ENCODE results near the gene DNAJC30. TPM values are rescaled to one million over a fixed set of nuclear protein-coding genes. Genes with fewer than 3 reads are reported as not detected.
"Not testable (repeated sequence)": the region's sequence is repeated elsewhere in the genome, so short reads cannot be mapped to it uniquely, and the experiment has no call there.

Gene DNAJC30
- 3.9 and 5.5 TPM in 2 replicates for total RNA-seq (2014; rRNA removed)
- polyA plus RNA-seq (2012): 17.3 TPM

- peak; percentile 95 for DNase-seq (ENCODE audit: low read depth)
Observed at GRCh38 chr7:73683056-73683787, at the start of gene DNAJC30, which contains the start of gene BUD23. DNAJC30 (minus strand) TSS chr7:73683453; CDS start chr7:73683423, 30 bp downstream. BUD23 (plus strand) TSS chr7:73683597; CDS start chr7:73683626, 29 bp downstream.

GRCh38 chr7:73732397-73732796 is 49.1 kb upstream of the DNAJC30 start:
- no peak for DNase-seq (ENCODE audit: low read depth)

GRCh38 chr7:73730485-73730884 is 47.2 kb upstream of the DNAJC30 start:
- no peak for DNase-seq (ENCODE audit: low read depth)

GRCh38 chr7:73728551-73728950 is 45.3 kb upstream of the DNAJC30 start:
- DNase-seq (ENCODE audit: low read depth): no peak

GRCh38 chr7:73727952-73728351 is 44.7 kb upstream of the DNAJC30 start:
- no peak for DNase-seq (ENCODE audit: low read depth)

GRCh38 chr7:73726083-73726466 is 42.8 kb upstream of the DNAJC30 start:
- no peak for DNase-seq (ENCODE audit: low read depth)

- DNase-seq (ENCODE audit: low read depth): no peak
Observed at GRCh38 chr7:73723813-73724212, 40.6 kb upstream of the DNAJC30 start.

- DNase-seq (ENCODE audit: low read depth): no peak
Observed at GRCh38 chr7:73722785-73723184, 39.5 kb upstream of the DNAJC30 start.

- not testable (repeated sequence) for DNase-seq (ENCODE audit: low read depth)
Observed at GRCh38 chr7:73722182-73722581, 38.9 kb upstream of the DNAJC30 start.

GRCh38 chr7:73721377-73721817 is 38.1 kb upstream of the DNAJC30 start:
- DNase-seq (ENCODE audit: low read depth): peak; percentile 88

GRCh38 chr7:73720443-73720842 is 37.2 kb upstream of the DNAJC30 start:
- DNase-seq (ENCODE audit: low read depth): not testable (repeated sequence)

- no peak for DNase-seq (ENCODE audit: low read depth)
Observed at GRCh38 chr7:73719806-73720169, 36.5 kb upstream of the DNAJC30 start.

- peak; percentile 70 for DNase-seq (ENCODE audit: low read depth)
Observed at GRCh38 chr7:73718905-73719805, 35.9 kb upstream of the DNAJC30 start, which contains the start of gene STX1A. STX1A (minus strand) TSS chr7:73719669; CDS start chr7:73719631, 38 bp downstream.

- DNase-seq (ENCODE audit: low read depth): no peak
Observed at GRCh38 chr7:73718438-73718881, 35.2 kb upstream of the DNAJC30 start.

GRCh38 chr7:73717991-73718405 is 34.7 kb upstream of the DNAJC30 start:
- peak; percentile 98 for DNase-seq (ENCODE audit: low read depth)

- DNase-seq (ENCODE audit: low read depth): no peak
Observed at GRCh38 chr7:73717025-73717807, 34.0 kb upstream of the DNAJC30 start.

- DNase-seq (ENCODE audit: low read depth): no peak
Observed at GRCh38 chr7:73716318-73716890, 33.2 kb upstream of the DNAJC30 start.

GRCh38 chr7:73715648-73716317 is 32.5 kb upstream of the DNAJC30 start:
- peak; percentile 99 for DNase-seq (ENCODE audit: low read depth)

- DNase-seq (ENCODE audit: low read depth): not testable (repeated sequence)
Observed at GRCh38 chr7:73713319-73713718, 30.1 kb upstream of the DNAJC30 start.

- no peak for DNase-seq (ENCODE audit: low read depth)
Observed at GRCh38 chr7:73712773-73713172, 29.5 kb upstream of the DNAJC30 start.

All from LHCN-M2 (cell line).